HepG2 (cell line): ENCODE data around the gene EFCAB8. TPM values are rescaled to one million over a fixed set of nuclear protein-coding genes. Genes with fewer than 3 reads are reported as not detected.

ENCODE experiments used
- AHDC1 ChIP-seq: sonication (generic); formaldehyde crosslinking; IDR thresholded peaks from 2 replicates; pipeline ENCODE4 v1.5.1; 2020; ENCODE audit warnings: mild to moderate bottlenecking, missing genetic modification reagents, borderline replicate concordance
- ATF2 ChIP-seq: sonication (generic); formaldehyde crosslinking; IDR thresholded peaks from 2 replicates; pipeline ENCODE4 v1.4.0; 2020; ENCODE audit warnings: missing genetic modification reagents
- MEIS2 ChIP-seq: sonication (generic); formaldehyde crosslinking; IDR thresholded peaks from 2 replicates; pipeline ENCODE4 v1.9.0; 2021; ENCODE audit warnings: mild to moderate bottlenecking, missing genetic modification reagents
- RFX3 ChIP-seq: IDR thresholded peaks from 2 replicates; pipeline ENCODE4 v1.6.1; 2016; ENCODE audit warnings: missing biosample characterization, missing genetic modification reagents
- ZNF556 ChIP-seq: sonication (generic); formaldehyde crosslinking; IDR thresholded peaks from 2 replicates; pipeline ENCODE4 v1.4.0; 2020; ENCODE audit warnings: mild to moderate bottlenecking, missing genetic modification reagents, borderline replicate concordance
- ZNF740 ChIP-seq: sonication (generic); formaldehyde crosslinking; IDR thresholded peaks from 2 replicates; pipeline ENCODE4 v1.4.0; 2020; ENCODE audit warnings: missing genetic modification reagents
- ZNF768 ChIP-seq: sonication (generic); formaldehyde crosslinking; IDR thresholded peaks from 2 replicates; pipeline ENCODE4 v1.4.0; 2020; ENCODE audit warnings: missing genetic modification reagents
- polyA plus RNA-seq, 8 experiments: library from polyadenylated mRNA; depleted of rRNA in 3 of 8; stranded (reverse) in 7 of 8; unstranded in 1 of 8; fragments of >200 nt; fragmentation: Illumina TruSeq in 4 of 8; extraction: Trizol in 4 of 8; gene quantifications; 2 replicates each; pipeline versions ENCODE4 v1.2.1 to v1.2.3, GENCODE V29; 2011 to 2016; ENCODE audit warnings: low read depth in 4 of 8, missing spikeins in 1 of 8, mixed read lengths in 1 of 8; ENCODE audit not compliant: insufficient read depth in 1 of 8
- total RNA-seq, 5 experiments: library from RNA; depleted of rRNA; stranded (reverse); fragments of >200 nt; fragmentation: Illumina TruSeq; extraction: Trizol; gene quantifications; 2 replicates each; pipeline ENCODE4 v1.2.3, GENCODE V29; 2016; ENCODE audit warnings: low read depth in 1 of 5

The EFCAB8 gene
- total and polyA plus RNA-seq, 2 of the 13 experiments (the other 11 are each of a cell fraction or from before 2014, with no cell fraction given): 0.15 to 0.22 TPM

- TF ChIP-seq AHDC1 (CRISPR knock-in tag) (no peak), ZNF556 (CRISPR knock-in tag) (no peak), ATF2 (CRISPR knock-in tag) (no peak), MEIS2 (no peak), ZNF740 (CRISPR knock-in tag) (no peak), ZNF768 (CRISPR knock-in tag) (no peak), RFX3 (CRISPR knock-in tag) (no peak)
These were observed 106.4 kb downstream of the EFCAB8 start (continued) for GRCh38 chr20:32965115-32965514.
